Measurements from ENCODE around the gene HOXB9.

HOXB9 gene

GRCh38 chr17:48639982-48640857 is 14.1 kb upstream of the HOXB9 start:
- DNase-seq (ENCODE audit: low read depth in 2 of 2), result no peak

GRCh38 chr17:48639136-48639535 is 13.0 kb upstream of the HOXB9 start:
- no peak for DNase-seq (ENCODE audit: low read depth in 2 of 2)

GRCh38 chr17:48637323-48638260 is 11.4 kb upstream of the HOXB9 start:
- no peak for DNase-seq (ENCODE audit: low read depth in 2 of 2)

- peak; percentile 70 to 85 for DNase-seq (ENCODE audit: low read depth in 2 of 2)
These were observed 10.2 kb upstream of the HOXB9 start for GRCh38 chr17:48636177-48637018.

- DNase-seq (ENCODE audit: low read depth in 2 of 2), result no peak
These were observed 8.5 kb upstream of the HOXB9 start for GRCh38 chr17:48634493-48635208.

- DNase-seq (ENCODE audit: low read depth in 2 of 2), result no peak
These were observed 7.1 kb upstream of the HOXB9 start for GRCh38 chr17:48633266-48633677.

GRCh38 chr17:48632579-48633265 is 6.6 kb upstream of the HOXB9 start:
- DNase-seq (ENCODE audit: low read depth in 2 of 2), result no peak

- DNase-seq (ENCODE audit: low read depth in 2 of 2), result no peak
These were observed 5.8 kb upstream of the HOXB9 start for GRCh38 chr17:48631693-48632578.

- DNase-seq (ENCODE audit: low read depth in 2 of 2), result no peak
These were observed 5.0 kb upstream of the HOXB9 start for GRCh38 chr17:48630925-48631692.

- DNase-seq (ENCODE audit: low read depth in 2 of 2), result no peak
These were observed 4.1 kb upstream of the HOXB9 start for GRCh38 chr17:48630009-48630924.

- no peak for DNase-seq (ENCODE audit: low read depth in 2 of 2)
These were observed 3.2 kb upstream of the HOXB9 start for GRCh38 chr17:48629411-48629759.

- no peak for DNase-seq (ENCODE audit: low read depth in 2 of 2)
These were observed 2.7 kb upstream of the HOXB9 start for GRCh38 chr17:48628649-48629410.

GRCh38 chr17:48627623-48628521 is 1.7 kb upstream of the HOXB9 start:
- DNase-seq (ENCODE audit: low read depth in 2 of 2), result no peak

GRCh38 chr17:48627118-48627597 is 1.0 kb upstream of the HOXB9 start:
- DNase-seq (ENCODE audit: low read depth in 2 of 2), result no peak

- no peak for DNase-seq (ENCODE audit: low read depth in 2 of 2)
These were observed 488 bp downstream of the HOXB9 start for GRCh38 chr17:48625495-48626244.
